Measurements from ENCODE around the gene CHRDL2.
"Not testable (repeated sequence)": the region's sequence is repeated elsewhere in the genome, so short reads cannot be mapped to it uniquely, and the experiment has no call there.

The CHRDL2 gene

GRCh38 chr11:74768172-74768651 is 37.0 kb upstream of the CHRDL2 start:
- not testable (repeated sequence) for H3K27ac ChIP-seq (ENCODE audit: low read length); H3K4me3 ChIP-seq (ENCODE audit: low read depth in 1 of 2, low read length in 2 of 2); H3K4me1 ChIP-seq (ENCODE audit: control insufficient read depth in 1 of 2, insufficient read depth in 2 of 2, low read length in 2 of 2); H3K36me3 ChIP-seq (ENCODE audit: control insufficient read depth in 1 of 2, insufficient read depth in 2 of 2, low read length in 2 of 2); H3K27me3 ChIP-seq (ENCODE audit: low read depth, low read length); H3K9me3 ChIP-seq (ENCODE audit: control insufficient read depth in 1 of 2, low read length in 2 of 2)

- H3K27ac ChIP-seq (ENCODE audit: low read length), result no peak overlapping the region
These were observed 35.7 kb upstream of the CHRDL2 start for GRCh38 chr11:74766905-74767304.

DNA sequence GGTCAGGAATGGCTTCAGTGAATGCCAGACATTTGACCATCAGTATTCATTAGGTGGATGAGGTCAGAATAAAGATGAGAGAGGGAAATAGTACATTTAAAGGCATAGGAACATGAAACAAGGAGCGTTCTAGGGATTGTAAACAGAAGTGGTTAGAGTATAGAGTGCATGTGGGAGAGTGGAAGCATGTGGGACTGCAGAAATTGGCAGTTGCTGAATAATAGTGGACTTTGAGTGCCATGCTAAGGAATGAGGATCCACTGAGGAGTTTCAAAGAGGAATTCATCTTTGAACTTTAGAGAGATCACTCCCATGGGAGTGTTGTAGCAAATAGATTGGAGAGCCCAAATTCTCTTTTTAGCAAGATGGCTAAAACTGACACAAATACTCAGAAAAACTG is 25.3 kb upstream of the CHRDL2 start:
- Histone ChIP-seq H3K27me3 (ENCODE audit: low read depth, low read length) (no peaks in the 10 kb centered on the region), H3K27ac (ENCODE audit: low read length) (no peak overlapping the region), H3K36me3 (ENCODE audit: control insufficient read depth in 1 of 2, insufficient read depth in 2 of 2, low read length in 2 of 2) (no peaks in the 10 kb centered on the region), H3K4me1 (ENCODE audit: control insufficient read depth in 1 of 2, insufficient read depth in 2 of 2, low read length in 2 of 2) (peaks cover 14 to 26% of the 10 kb centered on the region in 2 donors), H3K9me3 (ENCODE audit: control insufficient read depth in 1 of 2, low read length in 2 of 2) (no peaks in the 10 kb centered on the region), H3K4me3 (ENCODE audit: low read depth in 1 of 2, low read length in 2 of 2) (no peak overlapping the region)

More at GRCh38 chr11:74766905-74767304, 35.7 kb upstream of the CHRDL2 start:
- H3K9me3 ChIP-seq (ENCODE audit: control insufficient read depth in 1 of 2, low read length in 2 of 2), result no peaks in the 10 kb centered on the region
- H3K4me1 ChIP-seq (ENCODE audit: control insufficient read depth in 1 of 2, insufficient read depth in 2 of 2, low read length in 2 of 2), result peaks cover 0 to 6% of the 10 kb centered on the region in 2 donors
- no peaks in the 10 kb centered on the region for H3K36me3 ChIP-seq (ENCODE audit: control insufficient read depth in 1 of 2, insufficient read depth in 2 of 2, low read length in 2 of 2)
- H3K4me3 ChIP-seq (ENCODE audit: low read depth in 1 of 2, low read length in 2 of 2), result no peak overlapping the region
- no peaks in the 10 kb centered on the region for H3K27me3 ChIP-seq (ENCODE audit: low read depth, low read length)

DNA sequence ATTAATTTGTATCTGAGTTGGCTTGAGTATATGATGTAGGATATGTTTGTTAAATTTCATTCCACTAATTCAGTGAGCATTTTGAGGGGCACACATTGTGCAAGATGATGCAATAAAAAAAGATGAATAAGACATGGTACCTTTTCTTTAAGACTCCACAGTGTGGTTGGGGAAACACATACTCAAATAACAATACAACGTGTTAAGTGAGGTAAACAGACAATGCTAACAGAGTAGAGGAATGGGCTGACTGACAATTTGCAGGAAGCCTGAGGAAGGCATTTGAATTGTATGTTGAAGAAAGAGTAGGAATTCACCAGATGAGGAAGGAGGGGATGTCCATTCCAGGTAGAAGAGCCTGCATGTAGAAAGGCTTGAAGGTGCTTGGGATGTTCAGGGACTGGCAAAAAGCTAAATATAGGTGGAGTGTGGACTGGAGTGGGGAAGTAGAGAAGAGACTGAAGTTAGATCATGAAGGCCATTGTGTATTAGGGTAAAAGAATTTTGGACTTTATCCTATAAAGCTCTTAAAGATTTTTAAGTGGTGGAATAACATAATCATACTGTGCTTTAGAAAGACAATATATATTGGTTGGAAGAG is 24.3 kb upstream of the CHRDL2 start:
- no peaks in the 10 kb centered on the region for H3K36me3 ChIP-seq (ENCODE audit: control insufficient read depth in 1 of 2, insufficient read depth in 2 of 2, low read length in 2 of 2)
- no peaks in the 10 kb centered on the region for H3K9me3 ChIP-seq (ENCODE audit: control insufficient read depth in 1 of 2, low read length in 2 of 2)
- no peak overlapping the region for H3K27ac ChIP-seq (ENCODE audit: low read length)
- no peaks in the 10 kb centered on the region for H3K27me3 ChIP-seq (ENCODE audit: low read depth, low read length)
- no peak overlapping the region for H3K4me3 ChIP-seq (ENCODE audit: low read depth in 1 of 2, low read length in 2 of 2)
- peaks cover 14 to 28% of the 10 kb centered on the region in 2 donors for H3K4me1 ChIP-seq (ENCODE audit: control insufficient read depth in 1 of 2, insufficient read depth in 2 of 2, low read length in 2 of 2)

GRCh38 chr11:74754507-74755252 is 23.5 kb upstream of the CHRDL2 start:
- H3K9me3 ChIP-seq (ENCODE audit: control insufficient read depth in 1 of 2, low read length in 2 of 2), result no peaks in the 10 kb centered on the region
- H3K27ac ChIP-seq (ENCODE audit: low read length), result no peak overlapping the region
- H3K36me3 ChIP-seq (ENCODE audit: control insufficient read depth in 1 of 2, insufficient read depth in 2 of 2, low read length in 2 of 2), result no peaks in the 10 kb centered on the region
- no peaks in the 10 kb centered on the region for H3K27me3 ChIP-seq (ENCODE audit: low read depth, low read length)
- H3K4me1 ChIP-seq (ENCODE audit: control insufficient read depth in 1 of 2, insufficient read depth in 2 of 2, low read length in 2 of 2), result peaks cover 21 to 36% of the 10 kb centered on the region in 2 donors
- no peak overlapping the region for H3K4me3 ChIP-seq (ENCODE audit: low read depth in 1 of 2, low read length in 2 of 2)

DNA sequence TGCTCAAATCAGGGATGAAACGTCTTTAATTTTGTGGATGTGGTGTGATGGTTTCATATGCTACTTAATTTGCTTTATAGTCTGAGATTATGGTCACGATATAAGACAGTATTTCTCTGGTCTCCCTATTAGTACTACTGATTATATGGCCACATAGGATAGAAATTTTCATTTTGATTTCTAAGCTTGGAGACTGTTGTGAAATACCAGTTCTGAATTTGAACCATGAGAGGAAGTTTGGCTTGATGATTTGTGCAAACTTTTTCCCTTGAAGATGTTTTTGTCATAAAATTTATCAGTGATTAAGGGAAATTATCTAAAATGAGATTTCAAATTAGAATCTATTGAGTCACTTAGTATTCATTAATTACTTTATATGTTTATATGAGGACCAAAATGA is 20.1 kb upstream of the CHRDL2 start:
- H3K27ac ChIP-seq (ENCODE audit: low read length), result no peak overlapping the region
- H3K36me3 ChIP-seq (ENCODE audit: control insufficient read depth in 1 of 2, insufficient read depth in 2 of 2, low read length in 2 of 2), result no peaks in the 10 kb centered on the region
- no peak overlapping the region for H3K4me3 ChIP-seq (ENCODE audit: low read depth in 1 of 2, low read length in 2 of 2)
- H3K4me1 ChIP-seq (ENCODE audit: control insufficient read depth in 1 of 2, insufficient read depth in 2 of 2, low read length in 2 of 2), result peaks cover 30 to 41% of the 10 kb centered on the region in 2 donors
- no peaks in the 10 kb centered on the region for H3K27me3 ChIP-seq (ENCODE audit: low read depth, low read length)
- H3K9me3 ChIP-seq (ENCODE audit: control insufficient read depth in 1 of 2, low read length in 2 of 2), result no peaks in the 10 kb centered on the region

GRCh38 chr11:74750598-74750997 is 19.4 kb upstream of the CHRDL2 start:
- H3K27ac ChIP-seq (ENCODE audit: low read length); H3K27me3 ChIP-seq (ENCODE audit: low read depth, low read length); H3K9me3 ChIP-seq (ENCODE audit: control insufficient read depth in 1 of 2, low read length in 2 of 2); H3K36me3 ChIP-seq (ENCODE audit: control insufficient read depth in 1 of 2, insufficient read depth in 2 of 2, low read length in 2 of 2): not testable (repeated sequence)
- Histone ChIP-seq H3K4me3 (ENCODE audit: low read depth in 1 of 2, low read length in 2 of 2) (peak overlapping the region in 1 of 2 donors; percentile 85), H3K4me1 (ENCODE audit: control insufficient read depth in 1 of 2, insufficient read depth in 2 of 2, low read length in 2 of 2) (peaks cover 25 to 39% of the 10 kb centered on the region in 2 donors)

DNA sequence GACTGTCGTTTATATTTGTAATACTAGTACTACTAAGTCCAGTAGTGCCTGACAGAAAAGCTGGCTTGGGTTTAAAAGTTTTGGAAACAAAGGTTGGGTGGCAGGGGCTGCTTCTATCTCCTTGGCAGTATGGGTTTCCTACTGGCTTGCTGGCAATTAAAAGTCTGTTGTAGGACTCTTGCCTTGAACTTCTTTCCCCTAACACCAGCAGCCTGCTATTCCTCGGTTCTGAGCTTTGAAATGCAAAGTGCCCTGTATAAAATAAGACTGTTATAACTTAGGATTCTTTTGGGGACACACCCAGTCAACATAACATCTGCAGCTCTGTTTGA is 18.7 kb upstream of the CHRDL2 start:
- Histone ChIP-seq H3K4me3 (ENCODE audit: low read depth in 1 of 2, low read length in 2 of 2) (peak overlapping the region; percentile 85 to 92), H3K4me1 (ENCODE audit: control insufficient read depth in 1 of 2, insufficient read depth in 2 of 2, low read length in 2 of 2) (peaks cover 19 to 35% of the 10 kb centered on the region in 2 donors), H3K27me3 (ENCODE audit: low read depth, low read length) (no peaks in the 10 kb centered on the region), H3K36me3 (ENCODE audit: control insufficient read depth in 1 of 2, insufficient read depth in 2 of 2, low read length in 2 of 2) (no peaks in the 10 kb centered on the region), H3K9me3 (ENCODE audit: control insufficient read depth in 1 of 2, low read length in 2 of 2) (no peaks in the 10 kb centered on the region), H3K27ac (ENCODE audit: low read length) (peak overlapping the region; percentile 68)

DNA sequence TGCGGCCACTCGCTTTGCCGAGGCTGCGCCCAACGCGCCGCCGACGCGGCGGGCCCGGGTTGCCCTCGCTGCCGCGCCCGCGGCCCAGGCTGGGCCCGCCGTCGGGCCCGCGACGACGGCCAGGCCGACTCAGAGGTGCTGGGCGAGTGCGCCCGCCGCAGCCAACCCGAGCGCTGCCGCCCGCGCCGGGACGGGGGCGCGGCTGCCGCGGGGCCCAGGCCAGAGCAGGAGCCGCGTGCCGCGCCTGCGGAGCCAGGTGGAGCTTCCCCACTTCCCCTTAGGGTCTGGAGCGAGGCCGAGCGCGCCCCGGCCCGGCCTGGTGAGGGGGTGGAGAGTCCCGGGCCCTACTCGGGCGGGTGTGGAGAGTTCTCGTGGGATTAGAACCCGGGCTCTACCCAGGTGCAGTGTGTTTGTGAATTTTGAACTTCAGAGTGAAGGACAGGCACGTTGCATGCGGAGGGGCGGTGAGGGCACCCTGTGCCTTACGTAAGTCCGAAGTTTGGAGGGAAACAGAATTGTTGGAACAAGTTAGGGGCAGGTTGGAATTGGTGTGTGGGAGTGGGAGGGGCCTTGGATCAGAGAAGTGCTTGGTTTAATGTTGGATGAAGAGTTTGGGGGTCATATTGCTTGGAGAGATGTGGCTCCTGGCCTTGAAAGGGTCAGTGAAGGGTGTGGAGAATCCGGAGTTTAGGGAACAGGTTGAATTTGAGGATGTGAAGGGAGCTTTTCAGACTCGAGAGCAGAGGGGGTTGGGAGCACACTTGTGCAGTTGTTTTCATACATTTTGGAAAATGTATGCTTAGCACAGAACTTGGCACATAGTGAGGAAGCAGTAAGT is 18.1 kb upstream of the CHRDL2 start:
- Histone ChIP-seq H3K4me3 (ENCODE audit: low read depth in 1 of 2, low read length in 2 of 2) (peak overlapping the region; percentile 85 to 92), H3K27ac (ENCODE audit: low read length) (peak overlapping the region; percentile 68), H3K4me1 (ENCODE audit: control insufficient read depth in 1 of 2, insufficient read depth in 2 of 2, low read length in 2 of 2) (peaks cover 16 to 29% of the 10 kb centered on the region in 2 donors), H3K9me3 (ENCODE audit: control insufficient read depth in 1 of 2, low read length in 2 of 2) (no peaks in the 10 kb centered on the region), H3K36me3 (ENCODE audit: control insufficient read depth in 1 of 2, insufficient read depth in 2 of 2, low read length in 2 of 2) (no peaks in the 10 kb centered on the region), H3K27me3 (ENCODE audit: low read depth, low read length) (no peaks in the 10 kb centered on the region)

- H3K27ac ChIP-seq (ENCODE audit: low read length), result peak within 1 kb of the TSS; percentile 83
- peaks cover 16 to 21% of the 10 kb centered on the region in 2 donors for H3K4me1 ChIP-seq (ENCODE audit: control insufficient read depth in 1 of 2, insufficient read depth in 2 of 2, low read length in 2 of 2)
- H3K9me3 ChIP-seq (ENCODE audit: control insufficient read depth in 1 of 2, low read length in 2 of 2), result no peaks in the 10 kb centered on the region
- no peaks in the 10 kb centered on the region for H3K36me3 ChIP-seq (ENCODE audit: control insufficient read depth in 1 of 2, insufficient read depth in 2 of 2, low read length in 2 of 2)
- peak within 1 kb of the TSS; percentile 85 to 92 for H3K4me3 ChIP-seq (ENCODE audit: low read depth in 1 of 2, low read length in 2 of 2)
- no peaks in the 10 kb centered on the region for H3K27me3 ChIP-seq (ENCODE audit: low read depth, low read length)
These were observed 17.2 kb upstream of the CHRDL2 start, which contains the start of gene RNF169 for GRCh38 chr11:74748211-74749126. Gene RNF169, plus strand, starts transcription at chr11:74748849. Its CDS starts 32 bp downstream, at chr11:74748881.

All from muscle layer of duodenum (tissue), 2 donors.